Mesendoderm (in vitro differentiated cells): ENCODE data around the gene NUP153.

ENCODE experiments used
- DNase-seq: peaks from one replicate; pipeline ENCODE4 v3.0.0; 2013
- H2AK5ac ChIP-seq: 2 replicates; pipeline ENCODE4 v1.6.1; 2013; ENCODE audit warnings: low read length, inconsistent platforms
- H2BK120ac ChIP-seq: 2 replicates; pipeline ENCODE4 v1.6.1; 2013; ENCODE audit warnings: low read depth, mild to moderate bottlenecking, low read length, moderate library complexity, mixed read lengths
- H2BK15ac ChIP-seq: replicated peaks from 2 replicates; pipeline ENCODE4 v1.6.1; 2013; ENCODE audit warnings: low read depth, mild to moderate bottlenecking, moderate library complexity
- H2BK5ac ChIP-seq: 2 replicates; pipeline ENCODE4 v1.6.1; 2013; ENCODE audit warnings: low read length, inconsistent platforms
- H3K18ac ChIP-seq: 2 replicates; pipeline ENCODE4 v1.6.1; 2013; ENCODE audit warnings: mild to moderate bottlenecking, low read length, mixed read lengths
- H3K23ac ChIP-seq: one replicate; pipeline ENCODE4 v1.6.1; 2013; ENCODE audit warnings: low read length
- H3K27ac ChIP-seq: 2 replicates; pipeline ENCODE4 v1.5.1; 2013; ENCODE audit warnings: low read depth, mild to moderate bottlenecking, inconsistent platforms, low read length, moderate library complexity
- H3K27me3 ChIP-seq: 2 replicates; pipeline ENCODE4 v1.6.1; 2013; ENCODE audit warnings: low read length, control low read depth, mild to moderate bottlenecking, inconsistent platforms; ENCODE audit not compliant: insufficient read depth, poor library complexity
- H3K36me3 ChIP-seq: 2 replicates; pipeline ENCODE4 v1.6.1; 2013; ENCODE audit warnings: low read length, inconsistent platforms; ENCODE audit not compliant: control insufficient read depth, insufficient read depth
- H3K4ac ChIP-seq: one replicate; pipeline ENCODE4 v1.6.1; 2013; ENCODE audit warnings: low read depth, mild to moderate bottlenecking, low read length, moderate library complexity
- H3K4me1 ChIP-seq: 2 replicates; pipeline ENCODE4 v1.6.1; 2013; ENCODE audit warnings: low read depth, low read length, inconsistent platforms; ENCODE audit not compliant: control insufficient read depth
- H3K4me2 ChIP-seq: 2 replicates; pipeline ENCODE4 v1.6.1; 2013; ENCODE audit warnings: low read length
- H3K4me3 ChIP-seq: 2 replicates; pipeline ENCODE4 v1.5.1; 2013; ENCODE audit warnings: mild to moderate bottlenecking, low read length
- H3K56ac ChIP-seq: one replicate; pipeline ENCODE4 v1.6.1; 2013; ENCODE audit warnings: low read length
- H3K79me1 ChIP-seq: 2 replicates; pipeline ENCODE4 v1.6.1; 2013; ENCODE audit warnings: low read length, inconsistent platforms
- H3K79me2 ChIP-seq: 2 replicates; pipeline ENCODE4 v1.6.1; 2013; ENCODE audit warnings: mild to moderate bottlenecking, low read length; ENCODE audit not compliant: control insufficient read depth, insufficient read depth
- H3K9ac ChIP-seq: 2 replicates; pipeline ENCODE4 v1.6.1; 2013; ENCODE audit warnings: low read length, inconsistent platforms
- H4K5ac ChIP-seq: one replicate; pipeline ENCODE4 v1.6.1; 2013; ENCODE audit warnings: low read length
- H4K8ac ChIP-seq: one replicate; pipeline ENCODE4 v1.6.1; 2013; ENCODE audit warnings: low read depth, mild to moderate bottlenecking, control low read depth, low read length, moderate library complexity
- WGBS: extraction: QIAGEN DNeasy Blood & Tissue Kit; methylation state at CpG from one replicate; pipeline ENCODE4 v1.1.7; 2013; ENCODE audit warnings: low lambda C conversion rate, missing lambda C conversion rate; ENCODE audit not compliant: insufficient coverage; ENCODE audit errors: extremely low coverage; 5-methylcytosine and 5-hydroxymethylcytosine counted together

Gene NUP153

DNA sequence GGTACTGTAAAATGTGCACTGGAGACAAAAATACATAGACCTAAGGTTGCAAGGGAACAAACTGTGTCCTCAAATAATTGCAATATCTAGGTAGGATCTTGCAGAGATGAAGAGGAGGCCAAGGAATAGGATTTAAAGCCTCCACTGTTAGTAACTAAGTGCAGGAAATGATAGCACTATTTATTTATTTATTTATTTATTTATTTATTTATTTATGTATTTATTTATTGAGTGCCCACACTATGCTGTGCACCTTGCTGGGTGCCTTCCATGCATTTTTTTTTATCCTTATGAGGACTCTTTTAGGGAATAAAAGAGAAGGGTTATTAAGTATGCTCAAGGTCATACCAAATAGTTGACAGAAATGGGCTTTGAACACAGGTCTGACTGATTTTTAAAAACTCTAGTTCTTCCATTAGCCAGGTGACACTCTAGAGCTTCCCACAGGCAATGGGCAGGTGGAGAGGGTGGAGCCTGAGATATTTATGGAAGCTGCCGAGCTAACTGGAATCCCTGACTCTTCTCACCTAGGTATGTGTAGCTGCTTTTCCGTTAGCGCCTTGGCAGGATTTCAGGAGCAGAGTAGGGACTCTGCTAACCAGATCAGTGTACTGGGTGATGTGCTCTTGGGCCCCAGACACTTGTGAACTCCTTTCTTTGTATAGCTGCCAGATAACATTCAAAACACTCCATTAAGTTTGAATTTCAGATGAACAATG is 12.8 kb upstream of the NUP153 start:
- H4K5ac ChIP-seq, result no peak overlapping the region
- no peak overlapping the region for H3K4me3 ChIP-seq
- no peak overlapping the region for H3K4me2 ChIP-seq
- H2AK5ac ChIP-seq, result no peak overlapping the region
- H3K23ac ChIP-seq, result no peak overlapping the region
- H3K56ac ChIP-seq, result no peak overlapping the region
- H3K79me1 ChIP-seq, result no peaks in the 10 kb centered on the region
- H3K18ac ChIP-seq, result no peak overlapping the region
- no peak for DNase-seq
- no peak overlapping the region for H3K4ac ChIP-seq
- no peak overlapping the region for H2BK15ac ChIP-seq
- H3K27ac ChIP-seq, result no peak overlapping the region
- H3K4me1 ChIP-seq, result no peaks in the 10 kb centered on the region
- no peaks in the 10 kb centered on the region for H3K36me3 ChIP-seq
- H3K79me2 ChIP-seq, result no peaks in the 10 kb centered on the region
- H2BK120ac ChIP-seq, result no peak overlapping the region
- no peaks in the 10 kb centered on the region for H3K27me3 ChIP-seq
- H3K9ac ChIP-seq, result no peak overlapping the region
- H4K8ac ChIP-seq, result no peak overlapping the region
- WGBS, result no CpG with 5 or more reads among the region's 3 CpGs
- no peak overlapping the region for H2BK5ac ChIP-seq

DNA sequence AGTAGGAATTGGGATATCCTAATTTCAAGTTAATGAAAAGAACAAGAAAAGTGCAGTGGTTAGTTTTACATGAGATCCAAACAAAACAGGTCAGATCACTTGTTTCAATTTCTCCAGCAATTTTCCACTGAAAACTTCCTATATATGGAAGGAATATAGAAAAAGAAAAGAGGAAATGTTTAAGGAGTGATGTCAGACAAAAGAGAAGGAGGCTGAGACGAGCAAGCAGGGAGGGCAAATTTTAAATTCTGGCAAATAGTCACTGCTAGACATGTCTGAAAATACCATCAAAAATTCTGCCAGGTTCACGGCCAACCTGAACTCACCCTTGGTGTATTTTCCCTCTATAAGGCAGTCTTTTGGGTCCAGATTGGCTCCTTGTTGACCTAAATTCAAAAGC is 9.5 kb upstream of the NUP153 start:
- Histone ChIP-seq H4K8ac (no peak overlapping the region), H3K4me2 (no peak overlapping the region), H2BK5ac (no peak overlapping the region), H3K79me2 (no peaks in the 10 kb centered on the region), H3K4me1 (no peaks in the 10 kb centered on the region), H3K27ac (no peak overlapping the region), H3K23ac (no peak overlapping the region), H4K5ac (no peak overlapping the region), H3K79me1 (no peaks in the 10 kb centered on the region), H3K36me3 (no peaks in the 10 kb centered on the region), H3K4me3 (no peak overlapping the region), H2BK15ac (no peak overlapping the region), H2AK5ac (no peak overlapping the region), H3K4ac (no peak overlapping the region), H3K56ac (no peak overlapping the region), H3K18ac (no peak overlapping the region), H3K9ac (no peak overlapping the region), H3K27me3 (no peaks in the 10 kb centered on the region), H2BK120ac (no peak overlapping the region)
- no CpG with 5 or more reads among the region's 2 CpGs for WGBS
- no peak for DNase-seq

DNA sequence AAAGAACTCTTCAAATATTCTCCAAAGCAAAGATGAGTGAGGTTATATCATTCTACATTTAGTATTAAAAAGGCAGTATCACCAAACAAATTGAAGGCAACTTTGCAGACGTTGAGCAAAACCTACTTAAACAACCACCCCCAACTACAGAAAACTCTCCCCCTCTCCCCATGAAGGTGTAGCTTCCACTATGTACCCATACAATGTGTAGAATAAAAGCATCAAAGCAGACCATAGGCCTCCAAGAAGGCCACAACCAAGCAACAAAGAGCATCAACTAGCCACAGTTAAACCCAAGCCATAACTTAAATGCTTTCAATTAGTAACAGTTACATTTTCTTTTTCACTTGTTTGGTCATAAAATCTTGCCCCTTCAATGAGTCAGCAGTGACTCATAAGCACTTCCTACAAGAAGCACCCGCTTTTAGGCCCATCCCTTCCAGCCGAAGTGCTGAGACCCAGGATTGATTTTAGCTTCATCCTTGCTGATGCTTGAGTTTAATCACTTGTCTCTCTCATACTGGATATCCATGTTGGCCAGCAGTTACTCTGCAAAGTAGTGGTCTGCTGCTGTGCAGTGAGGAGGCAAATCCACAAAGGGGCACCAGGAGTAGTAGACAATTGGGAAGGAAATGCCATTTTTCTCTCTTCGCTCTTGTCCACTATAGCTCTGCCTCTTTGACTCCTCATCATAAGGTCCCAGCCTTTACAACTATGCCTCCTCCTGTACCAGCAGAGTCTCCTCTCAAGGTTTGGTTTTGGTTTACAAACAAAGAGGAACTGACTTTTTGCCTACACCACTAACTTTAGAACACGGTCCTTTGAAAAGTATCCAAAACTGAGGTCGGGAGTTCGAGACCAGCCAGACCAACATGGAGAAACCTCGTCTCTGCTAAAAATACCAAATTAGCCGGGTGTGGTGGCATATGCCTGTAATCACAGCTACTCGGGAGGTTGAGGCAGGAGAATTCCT is 8.4 kb upstream of the NUP153 start:
- no peak overlapping the region for H2BK5ac ChIP-seq
- no peak overlapping the region for H3K18ac ChIP-seq
- no peak overlapping the region for H3K9ac ChIP-seq
- H3K27ac ChIP-seq, result no peak overlapping the region
- no peak overlapping the region for H4K5ac ChIP-seq
- no peaks in the 10 kb centered on the region for H3K79me2 ChIP-seq
- no peak overlapping the region for H3K23ac ChIP-seq
- no peaks in the 10 kb centered on the region for H3K4me1 ChIP-seq
- H2AK5ac ChIP-seq, result no peak overlapping the region
- H3K36me3 ChIP-seq, result no peaks in the 10 kb centered on the region
- WGBS, result no CpG with 5 or more reads among the region's 10 CpGs
- H3K4ac ChIP-seq, result no peak overlapping the region
- peak; percentile 63 for DNase-seq
- H2BK120ac ChIP-seq, result no peak overlapping the region
- H2BK15ac ChIP-seq, result no peak overlapping the region
- H3K56ac ChIP-seq, result no peak overlapping the region
- no peaks in the 10 kb centered on the region for H3K27me3 ChIP-seq
- no peak overlapping the region for H4K8ac ChIP-seq
- H3K79me1 ChIP-seq, result no peaks in the 10 kb centered on the region
- no peak overlapping the region for H3K4me2 ChIP-seq
- H3K4me3 ChIP-seq, result no peak overlapping the region

DNA sequence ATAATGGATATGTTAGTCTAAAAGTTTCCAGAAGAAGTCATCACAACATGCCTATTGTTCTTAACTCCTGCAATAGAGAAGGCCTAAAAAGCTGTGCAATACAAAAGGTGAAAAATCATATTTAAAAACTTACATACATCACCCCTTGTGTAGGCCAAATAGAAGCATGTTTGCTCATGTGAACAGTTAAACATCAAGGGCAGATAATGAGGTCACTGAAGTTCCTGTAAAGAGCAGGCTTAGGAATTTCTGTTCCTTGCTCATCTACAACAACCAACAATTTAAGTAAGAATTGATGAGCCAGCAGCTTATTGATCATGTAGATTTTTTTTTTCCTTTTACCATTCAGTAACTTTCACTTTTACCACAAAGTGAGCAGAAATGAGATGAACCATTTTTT is 7.5 kb upstream of the NUP153 start:
- DNase-seq, result no peak
- Histone ChIP-seq H3K9ac (no peak overlapping the region), H3K79me2 (no peaks in the 10 kb centered on the region), H2BK120ac (no peak overlapping the region), H3K4me1 (no peaks in the 10 kb centered on the region), H2AK5ac (no peak overlapping the region), H2BK5ac (no peak overlapping the region), H3K79me1 (no peaks in the 10 kb centered on the region), H3K27ac (no peak overlapping the region), H4K5ac (no peak overlapping the region), H3K56ac (no peak overlapping the region), H3K4me2 (no peak overlapping the region), H3K36me3 (no peaks in the 10 kb centered on the region), H3K27me3 (no peaks in the 10 kb centered on the region), H2BK15ac (no peak overlapping the region), H4K8ac (no peak overlapping the region), H3K23ac (no peak overlapping the region), H3K4ac (no peak overlapping the region), H3K4me3 (no peak overlapping the region), H3K18ac (no peak overlapping the region)

DNA sequence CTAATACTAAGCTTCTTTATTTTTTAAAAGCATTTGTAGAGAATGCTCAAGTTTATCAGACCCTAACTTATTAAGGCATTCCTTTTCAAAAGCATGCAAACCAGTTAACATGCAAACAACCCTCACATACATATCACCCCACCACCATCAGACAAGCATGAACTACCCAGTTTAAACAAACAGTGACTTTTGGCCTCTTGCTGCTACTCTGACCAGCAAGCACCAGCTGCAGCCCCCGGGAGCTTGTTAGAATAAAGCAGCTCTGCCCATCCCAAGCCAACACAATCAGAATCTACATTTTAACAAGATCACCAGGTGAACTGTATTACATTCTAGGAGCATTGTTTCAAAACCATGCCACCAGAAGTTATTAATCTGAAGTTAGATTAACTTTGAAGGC is 5.9 kb upstream of the NUP153 start:
- Histone ChIP-seq H3K79me2 (no peaks in the 10 kb centered on the region), H4K5ac (no peak overlapping the region), H2AK5ac (no peak overlapping the region), H3K4me3 (no peak overlapping the region), H3K18ac (no peak overlapping the region), H3K27me3 (no peaks in the 10 kb centered on the region), H3K4me2 (no peak overlapping the region), H3K9ac (no peak overlapping the region), H4K8ac (no peak overlapping the region), H2BK5ac (no peak overlapping the region), H2BK15ac (no peak overlapping the region), H3K4me1 (no peaks in the 10 kb centered on the region), H3K27ac (no peak overlapping the region), H3K23ac (no peak overlapping the region), H2BK120ac (no peak overlapping the region), H3K56ac (no peak overlapping the region), H3K4ac (no peak overlapping the region), H3K36me3 (no peaks in the 10 kb centered on the region), H3K79me1 (no peaks in the 10 kb centered on the region)
- no peak for DNase-seq
- WGBS, result no CpG with 5 or more reads among the region's 1 CpG
